Caki2 (cell line): ENCODE measurements around the gene CX3CR1. TPM values are rescaled to one million over a fixed set of nuclear protein-coding genes. Genes with fewer than 3 reads are reported as not detected.
A peak's percentile ranks its signal among the peaks of the same experiment; 100 is the strongest.

Experiments
- DNase-seq: peaks from one replicate; pipeline ENCODE4 v3.0.0-alpha.2; 2015; ENCODE audit warnings: low read depth
- in situ Hi-C: cut with HindIII; loops from 2 replicates; pipeline ENCODE4 v1.10.0; 2016; ENCODE audit warnings: low sequenced_read_pairs, low pct_unique_long_range_greater_than_20kb, mixed read lengths
- total RNA-seq: library from RNA; depleted of rRNA; stranded (reverse); fragments of >200 nt; shearing (Covaris generic); gene quantifications from 2 replicates; pipeline ENCODE4 v1.2.3, GENCODE V29; 2014; ENCODE audit warnings: low replicate concordance

Gene CX3CR1
- total RNA-seq, 1 experiment from 2014 or later = not detected

DNA sequence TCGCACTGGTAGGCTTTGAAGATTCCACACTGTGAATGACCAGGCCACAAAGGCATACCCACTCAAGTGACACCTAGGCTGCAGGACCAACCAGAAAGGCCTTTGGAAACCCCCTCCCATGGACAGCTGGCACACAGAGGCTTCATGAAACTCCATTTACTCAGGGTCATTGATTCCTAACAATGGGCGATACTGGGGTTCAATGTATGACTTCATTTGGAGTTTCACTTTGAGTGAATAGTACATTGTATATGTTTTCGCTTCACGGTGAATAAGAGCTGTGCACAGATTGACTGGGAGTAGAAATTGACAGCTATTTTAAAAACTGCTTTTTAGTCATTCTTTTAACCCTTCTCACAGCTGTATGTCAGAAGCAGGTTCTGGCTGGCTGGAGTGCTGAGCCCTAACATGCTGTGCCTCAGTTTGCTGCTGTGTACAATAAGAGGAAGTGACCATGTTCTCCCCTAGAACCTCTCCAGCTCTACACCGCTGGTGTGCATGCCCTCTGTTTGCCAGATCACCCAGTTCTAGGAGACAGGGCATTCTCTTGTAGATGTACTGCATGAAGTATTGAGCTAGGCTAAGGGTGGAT, 15.4 kb upstream of the CX3CR1 start:
- in situ Hi-C loops = no loop called here

DNA sequence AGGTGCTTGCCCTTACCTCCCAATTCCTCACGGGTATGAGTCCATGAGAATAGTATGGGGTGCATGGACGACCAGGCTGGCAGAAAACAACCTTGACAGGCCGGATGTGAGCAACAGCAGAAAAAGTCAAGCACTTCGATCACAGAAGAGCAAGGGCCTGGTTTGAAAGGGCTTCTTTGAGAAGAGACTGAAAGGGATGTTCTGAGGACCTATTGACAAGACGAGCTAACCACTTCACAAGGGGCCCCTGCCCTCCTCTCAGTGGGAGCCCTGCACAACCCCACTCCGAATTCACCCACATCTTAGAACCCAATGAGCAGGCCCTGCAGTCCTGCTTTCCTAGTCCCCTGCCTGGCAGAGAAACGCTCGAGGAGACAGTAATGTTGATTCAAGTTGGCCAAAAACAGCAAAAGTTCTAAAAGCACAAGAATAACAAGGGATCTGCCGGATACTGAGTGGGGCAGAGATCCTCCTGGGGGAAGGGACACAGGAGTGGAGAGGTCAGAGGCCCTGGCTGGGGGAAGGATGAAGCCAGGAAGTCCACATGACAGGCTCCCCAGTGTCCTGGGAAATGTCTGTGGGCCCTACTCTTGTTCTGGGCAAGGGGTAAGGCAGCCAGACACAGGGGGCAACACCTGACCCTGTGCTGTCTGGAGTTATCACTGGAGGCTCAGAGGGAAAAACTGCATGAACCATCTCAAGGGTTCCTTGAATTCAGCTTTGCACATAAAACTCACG, 14.8 kb upstream of the CX3CR1 start:
- no peak for DNase-seq
- in situ Hi-C loops = no loop called here

More for the DNA sequence above, 15.4 kb upstream of the CX3CR1 start:
- DNase-seq = no peak

- no peak for DNase-seq
- in situ Hi-C loops = no loop called here
Measured at GRCh38 chr3:39292961-39293360, 13.1 kb upstream of the CX3CR1 start.

DNA sequence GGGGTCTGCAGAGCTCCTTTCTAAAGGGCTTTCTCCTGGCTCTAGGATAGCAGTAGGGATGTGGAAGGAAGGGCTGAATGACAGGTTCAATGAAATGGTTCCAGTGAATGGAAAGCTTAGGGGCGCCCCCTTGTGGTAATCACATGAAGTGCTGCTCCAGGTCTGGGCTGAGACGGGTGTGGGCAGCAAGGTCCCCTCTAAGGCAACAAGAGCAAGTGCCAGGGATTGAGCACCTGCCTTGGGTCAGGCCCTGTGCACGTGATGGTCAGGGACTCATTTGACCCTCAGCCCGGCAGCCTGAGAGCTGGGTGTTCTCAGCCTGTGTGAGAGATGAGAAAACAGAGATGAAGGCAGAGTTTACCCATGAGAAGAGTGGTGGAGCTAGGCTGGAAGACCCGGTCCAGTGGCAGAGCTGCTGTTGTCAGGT, 12.1 kb upstream of the CX3CR1 start:
- in situ Hi-C loops = no loop called here
- peak; percentile 33 for DNase-seq

- no peak for DNase-seq
Measured at GRCh38 chr3:39290255-39290654, 10.4 kb upstream of the CX3CR1 start.

GRCh38 chr3:39289107-39289506, 9.3 kb upstream of the CX3CR1 start:
- in situ Hi-C loops = no loop called here
- no peak for DNase-seq

More at GRCh38 chr3:39290255-39290654, 10.4 kb upstream of the CX3CR1 start:
- in situ Hi-C loops = no loop called here

- DNase-seq = peak; percentile 74
- in situ Hi-C loops = no loop called here
Measured at GRCh38 chr3:39288300-39288808, 8.5 kb upstream of the CX3CR1 start.

- in situ Hi-C loops = no loop called here
- no peak for DNase-seq
Measured at GRCh38 chr3:39287216-39288164, 7.7 kb upstream of the CX3CR1 start.

DNA sequence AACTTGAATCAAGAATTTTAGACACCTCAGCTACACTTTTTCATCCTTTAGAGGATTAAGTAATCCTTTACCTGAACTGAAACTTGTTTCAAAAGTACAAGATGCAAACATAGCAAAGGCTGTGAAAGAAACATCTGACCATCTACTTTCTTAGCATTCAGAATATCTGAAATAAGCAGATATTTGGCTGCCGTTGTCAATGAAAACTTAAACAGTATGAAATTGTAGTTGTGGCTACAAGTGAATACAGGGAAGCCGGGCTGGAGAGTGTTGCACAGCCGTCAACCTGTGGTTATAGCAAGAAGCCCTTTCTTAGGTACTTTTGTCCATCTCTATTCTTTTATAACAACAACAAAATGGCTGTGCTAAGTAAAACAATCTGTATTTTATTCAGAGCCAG, 6.9 kb upstream of the CX3CR1 start:
- in situ Hi-C loops = no loop called here

DNA sequence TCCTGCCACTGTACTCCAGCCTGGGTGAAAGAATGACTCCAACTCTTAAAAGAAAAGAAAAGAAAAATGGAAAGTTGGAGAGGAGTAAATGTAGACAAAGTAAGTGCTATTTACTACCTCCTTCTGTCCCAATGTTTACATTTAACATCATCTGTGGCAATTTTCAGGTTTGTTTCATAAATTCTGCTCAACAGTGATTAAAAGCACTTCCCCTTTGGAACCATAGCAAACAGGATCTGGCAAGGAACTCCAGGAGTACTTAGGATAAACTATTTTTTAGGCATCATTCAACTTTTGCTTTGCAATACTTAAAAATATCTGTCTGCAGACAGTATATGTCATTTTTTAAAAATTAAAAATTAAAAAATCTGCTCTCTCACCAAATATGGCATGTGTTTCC, 5.5 kb upstream of the CX3CR1 start:
- in situ Hi-C loops = no loop called here
- DNase-seq = no peak

More for the DNA sequence above, 6.9 kb upstream of the CX3CR1 start:
- DNase-seq = no peak

DNA sequence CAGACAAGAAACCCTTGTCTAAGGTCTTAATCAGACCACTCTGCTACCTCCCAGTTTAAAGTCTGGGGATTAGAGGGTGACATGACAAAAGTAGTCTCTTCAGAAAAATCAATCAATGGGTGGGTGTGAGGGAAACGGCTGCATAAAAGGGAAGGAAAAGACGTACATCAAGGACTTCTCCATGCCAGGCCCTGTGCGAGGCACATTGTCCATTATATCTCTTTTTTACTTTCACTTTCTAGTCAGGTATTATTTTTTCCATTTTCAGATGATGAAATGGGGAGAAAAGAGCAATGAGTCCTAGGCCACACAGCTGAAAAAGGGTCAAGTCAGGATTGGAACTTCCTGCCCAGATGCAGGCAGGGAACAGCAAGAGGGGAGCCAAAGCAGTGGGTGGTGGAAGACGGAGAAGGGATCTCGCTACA, 4.6 kb upstream of the CX3CR1 start:
- in situ Hi-C loops = no loop called here
- DNase-seq = no peak

GRCh38 chr3:39282057-39282456, 2.2 kb upstream of the CX3CR1 start:
- in situ Hi-C loops = no loop called here
- DNase-seq = no peak

- in situ Hi-C loops = no loop called here
Measured at GRCh38 chr3:39281533-39281932, 1.7 kb upstream of the CX3CR1 start.

GRCh38 chr3:39280571-39280970, 735 bp upstream of the CX3CR1 start:
- in situ Hi-C loops = no loop called here
- DNase-seq = no peak

More at GRCh38 chr3:39281533-39281932, 1.7 kb upstream of the CX3CR1 start:
- DNase-seq = no peak

- in situ Hi-C loops = no loop called here
- DNase-seq = no peak
Measured at GRCh38 chr3:39278616-39278935, 1.3 kb downstream of the CX3CR1 start.

DNA sequence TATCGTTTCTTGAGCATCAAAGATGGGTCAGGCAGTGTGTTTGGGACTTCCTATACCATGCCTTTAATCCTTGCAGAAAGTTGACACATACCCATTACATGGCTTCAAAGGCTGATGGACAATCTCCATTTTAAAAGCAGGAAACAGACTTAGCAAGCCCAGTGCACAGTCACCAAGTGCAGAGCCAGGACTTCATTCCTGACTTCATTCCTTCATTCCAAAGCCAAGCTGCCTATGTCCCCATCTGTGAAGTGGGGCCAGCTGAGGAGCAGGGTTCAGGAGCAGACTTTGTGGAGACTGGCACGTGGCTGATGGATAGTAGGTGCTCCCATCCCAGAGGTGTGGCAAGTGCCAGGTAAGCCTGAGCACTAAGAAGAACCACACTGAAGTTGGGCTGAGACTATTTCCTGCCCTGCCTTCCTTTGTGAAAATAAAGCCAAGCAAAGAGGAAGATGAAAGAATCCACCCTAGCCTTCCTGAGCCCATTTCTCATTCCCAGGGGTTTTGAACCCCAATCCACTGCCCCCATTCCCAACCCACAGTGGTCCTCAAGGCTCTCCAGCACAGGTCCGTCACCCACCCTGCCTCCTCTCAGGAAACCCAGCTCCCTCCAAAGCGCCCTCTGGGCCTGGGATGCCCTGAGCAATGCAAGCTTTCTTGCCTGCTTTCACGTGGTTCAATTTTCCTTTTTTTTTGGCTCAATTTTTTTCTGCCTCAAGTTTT, 1.8 kb downstream of the CX3CR1 start:
- in situ Hi-C loops = no loop called here
- DNase-seq = no peak

GRCh38 chr3:39276746-39277145, 3.1 kb downstream of the CX3CR1 start:
- in situ Hi-C loops = no loop called here
- no peak for DNase-seq

GRCh38 chr3:39275963-39276593, 3.8 kb downstream of the CX3CR1 start:
- no peak for DNase-seq
- in situ Hi-C loops = no loop called here
